Measurements from ENCODE around the gene MYBPC3. TPM values are rescaled to one million over a fixed set of nuclear protein-coding genes. Genes with fewer than 3 reads are reported as not detected.

Gene MYBPC3
- total and polyA plus RNA-seq, 10 of the 15 experiments (the other 5 are each of a cell fraction or from before 2014, with no cell fraction given) = 0.03 to 0.08 (median 0.03) TPM; not detected in 7

- no peak overlapping the region for H3K4me2 ChIP-seq (ENCODE audit: control insufficient read depth, insufficient read depth)
- H3K4me3 ChIP-seq = no peak overlapping the region
- in situ Hi-C loops (cut with MboI) = no loop called here
- ChIA-PET SMC1A (ENCODE audit: uncharacterized antibody, unreplicated experiment) (interaction anchor here (1.1 to 1.5 kb wide), 2 partner anchors 22 to 358 kb away, joined by 3 to 6 read pairs; no protein-coding TSS in a partner anchor), POLR2A (interaction anchor here (0.7 to 6.8 kb wide), 2 partner anchors 18 to 213 kb away, joined by 4 to 57 read pairs; partner anchors contain the start of gene SPI1), CTCF (interaction anchor here (8.1 kb wide), 1 partner anchor 23 kb away, joined by 73 read pairs; no protein-coding TSS in a partner anchor), RAD21 (ENCODE audit: unreplicated experiment) (no interaction called here)
- no peak overlapping the region for H2AFZ ChIP-seq (ENCODE audit: control insufficient read depth, low read depth, low read length)
- no peak overlapping the region for H3K27ac ChIP-seq (ENCODE audit: control insufficient read depth, insufficient read depth)
- BruUV-seq (replicated peaks) = no TSS peak
- H3K9ac ChIP-seq (ENCODE audit: control insufficient read depth, insufficient read depth, low read length) = no peak overlapping the region
- no peaks in the 10 kb centered on the region for H4K20me1 ChIP-seq (ENCODE audit: control insufficient read depth, insufficient read depth)
- ATAC-seq (no peak), DNase-seq (ENCODE audit: low read depth, low spot score) (no peak), FAIRE-seq (no peak)
- intact Hi-C loops (cut with micrococcal nuclease; ENCODE audit: unreplicated experiment) = no loop called here
- no peaks in the 10 kb centered on the region for H3K27me3 ChIP-seq (replicated peaks in 1 of 2; ENCODE audit: control insufficient read depth in 2 of 2, insufficient read depth in 2 of 2, low read length in 1 of 2)
- no peak for TF ChIP-seq ZNF384 (IDR thresholded peaks at IDR 0.05; ENCODE audit: borderline replicate concordance, low read depth, low read length)
- no peak for TF ChIP-seq ZNF622 (IDR thresholded peaks at IDR 0.05)
- no peak for TF ChIP-seq KAT2A (conservative IDR thresholded peaks at IDR 0.05; ENCODE audit: control insufficient read depth, low read depth, low read length)
- no peak for TF ChIP-seq SRF (IDR thresholded peaks at IDR 0.05; ENCODE audit: low read depth in 2 of 2, low read length in 2 of 2)
- 100% methylated on average over 3 of the region's 3 CpGs for WGBS (ENCODE audit: insufficient coverage, insufficient replicate concordance, low lambda C conversion rate, missing lambda C conversion rate)
- H3K79me2 ChIP-seq (ENCODE audit: control insufficient read depth, insufficient read depth, low read length) = no peaks in the 10 kb centered on the region; the same call in 1 of the 2 replicates
- no peaks in the 10 kb centered on the region; a peak in 1 of 4 replicates for H3K36me3 ChIP-seq (ENCODE audit: control insufficient read depth in 2 of 2, insufficient read depth in 2 of 2, low read length in 1 of 2)
- H3K9me3 ChIP-seq (replicated peaks; ENCODE audit: control insufficient read depth, insufficient read depth, low read length) = no peaks in the 10 kb centered on the region
- peaks cover 55% of the 10 kb centered on the region for H3K4me1 ChIP-seq (ENCODE audit: control insufficient read depth, insufficient read depth, low read length)
These were observed 43.5 kb upstream of the MYBPC3 start for GRCh38 chr11:47396049-47396320.

GRCh38 chr11:47395223-47396048 is 42.9 kb upstream of the MYBPC3 start:
- BruUV-seq (replicated peaks) = no TSS peak
- H3K79me2 ChIP-seq (ENCODE audit: control insufficient read depth, insufficient read depth, low read length) = no peaks in the 10 kb centered on the region; the same call in 1 of the 2 replicates
- H2AFZ ChIP-seq (ENCODE audit: control insufficient read depth, low read depth, low read length) = peak overlapping the region; percentile 83
- no peaks in the 10 kb centered on the region for H3K9me3 ChIP-seq (replicated peaks; ENCODE audit: control insufficient read depth, insufficient read depth, low read length)
- H4K20me1 ChIP-seq (ENCODE audit: control insufficient read depth, insufficient read depth) = no peaks in the 10 kb centered on the region
- DNase-seq (ENCODE audit: low read depth, low spot score) (no peak), FAIRE-seq (no peak), ATAC-seq (no peak)
- H3K4me1 ChIP-seq (ENCODE audit: control insufficient read depth, insufficient read depth, low read length) = peaks cover 55% of the 10 kb centered on the region
- peak overlapping the region; percentile 72 for H3K4me2 ChIP-seq (ENCODE audit: control insufficient read depth, insufficient read depth)
- no peaks in the 10 kb centered on the region; a peak in 1 of 4 replicates for H3K36me3 ChIP-seq (ENCODE audit: control insufficient read depth in 2 of 2, insufficient read depth in 2 of 2, low read length in 1 of 2)
- 41% methylated on average over 22 of the region's 25 CpGs for WGBS (ENCODE audit: insufficient coverage, insufficient replicate concordance, low lambda C conversion rate, missing lambda C conversion rate)
- no peak for TF ChIP-seq CBX5 (IDR thresholded peaks at IDR 0.05; ENCODE audit: low read depth)
- TF ChIP-seq MTA3 (IDR thresholded peaks at IDR 0.05; ENCODE audit: borderline replicate concordance, low read length) = no peak
- 0 out of 2 replicates have a peak, but pooled peaks have one; percentile 4 for TF ChIP-seq SMARCA5 (IDR thresholded peaks at IDR 0.05)
- no peak for TF ChIP-seq JUNB (IDR thresholded peaks at IDR 0.05)
- SMC1A ChIA-PET (ENCODE audit: uncharacterized antibody, unreplicated experiment) = no interaction called here
- POLR2A ChIA-PET = interaction anchor here (0.6 to 8.5 kb wide), 2 partner anchors 12 to 16 kb away, joined by 5 to 94 read pairs; partner anchors contain the start of gene SPI1
- H3K9ac ChIP-seq (ENCODE audit: control insufficient read depth, insufficient read depth, low read length) = peak overlapping the region; percentile 78
- in situ Hi-C loops (cut with MboI) (no loop called here), intact Hi-C loops (cut with micrococcal nuclease; ENCODE audit: unreplicated experiment) (no loop called here)
- peak overlapping the region; percentile 93 for H3K27ac ChIP-seq (ENCODE audit: control insufficient read depth, insufficient read depth)
- H3K27me3 ChIP-seq (replicated peaks in 1 of 2; ENCODE audit: control insufficient read depth in 2 of 2, insufficient read depth in 2 of 2, low read length in 1 of 2) = no peaks in the 10 kb centered on the region
- peak overlapping the region; percentile 25; the same call in 1 of the 2 replicates for H3K4me3 ChIP-seq
- CTCF ChIA-PET = interaction anchor here (1.6 to 3.4 kb wide), 2 partner anchors 11 to 22 kb away, joined by 5 to 40 read pairs; no protein-coding TSS in a partner anchor
- RAD21 ChIA-PET (ENCODE audit: unreplicated experiment) = interaction anchor here (1.0 kb wide), 1 partner anchor 12 kb away, joined by 4 read pairs; no protein-coding TSS in a partner anchor

All from GM12878 (cell line).